SIG-M5 (cell line): ENCODE measurements around the gene ACIN1.

Source experiments
- DNase-seq: peaks from one replicate; lab custom pipeline; 2025; lab: John Stamatoyannopoulos, UW

Gene ACIN1

GRCh38 chr14:23104591-23105347 is 9.8 kb upstream of the ACIN1 start, which contains the start of gene CIROP:
Gene CIROP, minus strand, starts transcription at chr14:23104989. Its CDS starts 69 bp downstream, at chr14:23104920.
- DNase-seq = no peak

GRCh38 chr14:23104070-23104590 is 9.2 kb upstream of the ACIN1 start:
- DNase-seq = no peak

GRCh38 chr14:23103581-23103980 is 8.6 kb upstream of the ACIN1 start:
- no peak for DNase-seq

- no peak for DNase-seq
Measured at GRCh38 chr14:23102801-23103200, 7.9 kb upstream of the ACIN1 start.

GRCh38 chr14:23101986-23102625 is 7.2 kb upstream of the ACIN1 start:
- no peak for DNase-seq

- no peak for DNase-seq
Measured at GRCh38 chr14:23101213-23101970, 6.5 kb upstream of the ACIN1 start.

GRCh38 chr14:23099212-23099861 is 4.4 kb upstream of the ACIN1 start:
- DNase-seq = no peak

- no peak for DNase-seq
Measured at GRCh38 chr14:23097786-23098185, 2.9 kb upstream of the ACIN1 start.

- DNase-seq = no peak
Measured at GRCh38 chr14:23095196-23096108, 516 bp upstream of the ACIN1 start, which contains the start of gene C14orf119. Gene C14orf119, plus strand, starts transcription at chr14:23095505. Its CDS starts 2,154 bp downstream, at chr14:23097659.

GRCh38 chr14:23093991-23094665 is 808 bp downstream of the ACIN1 start:
- DNase-seq = no peak

- no peak for DNase-seq
Measured at GRCh38 chr14:23093526-23093925, 1.4 kb downstream of the ACIN1 start.

GRCh38 chr14:23093104-23093503 is 1.8 kb downstream of the ACIN1 start:
- DNase-seq = no peak

- no peak for DNase-seq
Measured at GRCh38 chr14:23091294-23092225, 3.4 kb downstream of the ACIN1 start.

- DNase-seq = no peak
Measured at GRCh38 chr14:23090254-23090636, 4.7 kb downstream of the ACIN1 start.

- DNase-seq = no peak
Measured at GRCh38 chr14:23089498-23090253, 5.3 kb downstream of the ACIN1 start.

GRCh38 chr14:23086565-23086964 is 8.4 kb downstream of the ACIN1 start:
- DNase-seq = no peak

GRCh38 chr14:23085458-23085857 is 9.5 kb downstream of the ACIN1 start:
- no peak for DNase-seq

GRCh38 chr14:23080474-23080873 is 14.5 kb downstream of the ACIN1 start:
- no peak for DNase-seq
